ENCODE measurements around the gene NLK.
"Not testable (repeated sequence)": the region's sequence is repeated elsewhere in the genome, so short reads cannot be mapped to it uniquely, and the experiment has no call there.

The NLK gene

GRCh38 chr17:28196636-28197035 lies 154.2 kb downstream of the NLK start:
- no peak for DNase-seq (ENCODE audit: low read depth)

- no peak for DNase-seq (ENCODE audit: low read depth)
Measured at GRCh38 chr17:28199115-28199514, 156.6 kb downstream of the NLK start.

- DNase-seq (ENCODE audit: low read depth) = no peak
Measured at GRCh38 chr17:28199728-28200127, 157.3 kb downstream of the NLK start.

GRCh38 chr17:28201315-28201714 lies 158.8 kb downstream of the NLK start:
- DNase-seq (ENCODE audit: low read depth) = no peak

GRCh38 chr17:28204244-28204643 lies 161.8 kb downstream of the NLK start:
- no peak for DNase-seq (ENCODE audit: low read depth)

- DNase-seq (ENCODE audit: low read depth) = no peak
Measured at GRCh38 chr17:28204751-28205150, 162.3 kb downstream of the NLK start.

GRCh38 chr17:28206292-28206691 lies 163.8 kb downstream of the NLK start:
- no peak for DNase-seq (ENCODE audit: low read depth)

GRCh38 chr17:28211811-28212210 lies 169.3 kb downstream of the NLK start:
- no peak for DNase-seq (ENCODE audit: low read depth)

GRCh38 chr17:28213578-28213977 lies 171.1 kb downstream of the NLK start:
- DNase-seq (ENCODE audit: low read depth) = not testable (repeated sequence)

GRCh38 chr17:28216052-28216451 lies 173.6 kb downstream of the NLK start:
- DNase-seq (ENCODE audit: low read depth) = no peak

GRCh38 chr17:28216528-28216927 lies 174.1 kb downstream of the NLK start:
- no peak for DNase-seq (ENCODE audit: low read depth)

GRCh38 chr17:28219771-28220170 lies 177.3 kb downstream of the NLK start:
- DNase-seq (ENCODE audit: low read depth) = no peak

GRCh38 chr17:28221751-28222414 lies 179.4 kb downstream of the NLK start:
- no peak for DNase-seq (ENCODE audit: low read depth)

GRCh38 chr17:28225271-28225670 lies 182.8 kb downstream of the NLK start:
- DNase-seq (ENCODE audit: low read depth) = no peak

- no peak for DNase-seq (ENCODE audit: low read depth)
Measured at GRCh38 chr17:28225867-28226266, 183.4 kb downstream of the NLK start.

- no peak for DNase-seq (ENCODE audit: low read depth)
Measured at GRCh38 chr17:28226563-28227315, 184.3 kb downstream of the NLK start.

- no peak for DNase-seq (ENCODE audit: low read depth)
Measured at GRCh38 chr17:28227316-28228108, 185.0 kb downstream of the NLK start.

GRCh38 chr17:28228109-28228840 lies 185.8 kb downstream of the NLK start:
- DNase-seq (ENCODE audit: low read depth) = no peak

GRCh38 chr17:28228986-28229729 lies 186.7 kb downstream of the NLK start:
- DNase-seq (ENCODE audit: low read depth) = no peak

- DNase-seq (ENCODE audit: low read depth) = no peak
Measured at GRCh38 chr17:28230011-28230410, 187.5 kb downstream of the NLK start.

- DNase-seq (ENCODE audit: low read depth) = not testable (repeated sequence)
Measured at GRCh38 chr17:28230607-28231006, 188.1 kb downstream of the NLK start.

All from fibroblast of the conjunctiva (primary cell).